ENCODE measurements around the gene POLA1.

The POLA1 gene

GRCh38 chrX:24945009-24945408 lies 251.3 kb downstream of the POLA1 start:
- Mint-ChIP-seq H3K4me3 (no peak overlapping the region), H3K9me3 (no peaks in the 10 kb centered on the region), H3K27ac (peak overlapping the region in 1 of 3 experiments; percentile 44), H3K36me3 (ENCODE audit: low read depth) (peaks cover 3% of the 10 kb centered on the region), H3K4me1 (peaks cover 8% of the 10 kb centered on the region), H3K27me3 (ENCODE audit: low read depth) (no peaks in the 10 kb centered on the region)
- TF ChIP-seq CTCF (IDR thresholded peaks at IDR 0.05; ENCODE audit: unreplicated experiment in 3 of 3), result no peak

- Mint-ChIP-seq H3K36me3 (ENCODE audit: low read depth) (peaks cover 3% of the 10 kb centered on the region), H3K27ac (no peak overlapping the region), H3K27me3 (ENCODE audit: low read depth) (no peaks in the 10 kb centered on the region), H3K4me1 (peaks cover 8% of the 10 kb centered on the region), H3K9me3 (no peaks in the 10 kb centered on the region), H3K4me3 (no peak overlapping the region)
- no peak for TF ChIP-seq CTCF (IDR thresholded peaks at IDR 0.05; ENCODE audit: unreplicated experiment in 3 of 3)
Measured at GRCh38 chrX:24946369-24946768, 252.7 kb downstream of the POLA1 start.

GRCh38 chrX:24954732-24955131 lies 261.0 kb downstream of the POLA1 start:
- peaks cover 15% of the 10 kb centered on the region for H3K36me3 Mint-ChIP-seq (ENCODE audit: low read depth)
- H3K9me3 Mint-ChIP-seq, result peaks cover 2% of the 10 kb centered on the region
- H3K4me3 Mint-ChIP-seq, result no peak overlapping the region
- peak overlapping the region in 1 of 3 experiments; percentile 10 for H3K27ac Mint-ChIP-seq
- no peaks in the 10 kb centered on the region for H3K27me3 Mint-ChIP-seq (ENCODE audit: low read depth)
- TF ChIP-seq CTCF (IDR thresholded peaks at IDR 0.05; ENCODE audit: unreplicated experiment in 3 of 3), result no peak
- peaks cover 23% of the 10 kb centered on the region for H3K4me1 Mint-ChIP-seq

GRCh38 chrX:24955372-24955930 lies 261.7 kb downstream of the POLA1 start:
- Mint-ChIP-seq H3K4me1 (peaks cover 30% of the 10 kb centered on the region), H3K36me3 (ENCODE audit: low read depth) (peaks cover 15% of the 10 kb centered on the region), H3K27me3 (ENCODE audit: low read depth) (no peaks in the 10 kb centered on the region), H3K4me3 (no peak overlapping the region), H3K27ac (no peak overlapping the region), H3K9me3 (peaks cover 2% of the 10 kb centered on the region)
- no peak for TF ChIP-seq CTCF (IDR thresholded peaks at IDR 0.05; ENCODE audit: unreplicated experiment in 3 of 3)

- Mint-ChIP-seq H3K36me3 (ENCODE audit: low read depth) (peaks cover 15% of the 10 kb centered on the region), H3K27me3 (ENCODE audit: low read depth) (no peaks in the 10 kb centered on the region), H3K4me3 (no peak overlapping the region), H3K27ac (peak overlapping the region in 1 of 3 experiments; percentile 29), H3K9me3 (peaks cover 2% of the 10 kb centered on the region), H3K4me1 (peaks cover 30% of the 10 kb centered on the region)
- no peak for TF ChIP-seq CTCF (IDR thresholded peaks at IDR 0.05; ENCODE audit: unreplicated experiment in 3 of 3)
Measured at GRCh38 chrX:24956828-24957227, 263.1 kb downstream of the POLA1 start.

GRCh38 chrX:24961809-24962208 lies 268.1 kb downstream of the POLA1 start:
- no peaks in the 10 kb centered on the region for H3K27me3 Mint-ChIP-seq (ENCODE audit: low read depth)
- no peak for TF ChIP-seq CTCF (IDR thresholded peaks at IDR 0.05; ENCODE audit: unreplicated experiment in 3 of 3)
- no peak overlapping the region for H3K4me3 Mint-ChIP-seq
- peaks cover 37% of the 10 kb centered on the region for H3K4me1 Mint-ChIP-seq
- H3K27ac Mint-ChIP-seq, result no peak overlapping the region
- peaks cover 2% of the 10 kb centered on the region for H3K9me3 Mint-ChIP-seq
- peaks cover 11% of the 10 kb centered on the region for H3K36me3 Mint-ChIP-seq (ENCODE audit: low read depth)

All from nephron (organoid).